ENCODE results near the gene MLH1. TPM values are rescaled to one million over a fixed set of nuclear protein-coding genes. Genes with fewer than 3 reads are reported as not detected.

Gene MLH1
- total and polyA plus RNA-seq, 2 of the 8 experiments (the other 6 are each of a cell fraction or from before 2014, with no cell fraction given) = 36.4 to 47.3 TPM

DNA sequence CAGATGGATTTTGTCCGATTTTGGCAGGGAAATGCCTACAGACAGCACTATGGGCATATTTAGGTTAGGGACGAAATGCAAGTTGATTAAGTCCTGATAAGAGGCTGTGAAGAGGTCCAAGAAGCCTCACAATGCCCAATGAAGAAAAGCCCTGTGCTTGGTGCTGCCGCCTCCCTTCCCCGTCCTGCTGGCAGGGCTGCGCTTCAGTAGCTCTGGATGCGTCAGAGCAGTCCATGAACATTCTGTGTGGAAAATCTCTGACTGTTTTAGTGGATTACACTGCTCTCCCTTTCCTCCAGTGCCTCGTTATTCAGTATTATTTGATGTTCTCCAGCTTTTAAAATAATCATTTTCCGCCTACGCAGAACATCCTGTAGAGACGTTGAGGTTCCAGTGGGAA lies 39.6 kb downstream of the MLH1 start:
- H3K23ac ChIP-seq (ENCODE audit: insufficient read length) = no peak overlapping the region
- no peak overlapping the region for H4K91ac ChIP-seq (replicated peaks; ENCODE audit: insufficient read length, low read length)
- H3K4me3 ChIP-seq (ENCODE audit: extremely low read depth in 1 of 4, insufficient read depth in 2 of 4, low read depth in 3 of 4, low read length in 4 of 4) = no peak overlapping the region
- H3K14ac ChIP-seq (ENCODE audit: insufficient read length) = no peak overlapping the region
- WGBS, 2 experiments (ENCODE audit: extremely low coverage in 1 of 2, insufficient coverage in 1 of 2, insufficient read length in 1 of 2, insufficient replicate concordance in 2 of 2, low coverage in 1 of 2, low lambda C conversion rate in 2 of 2, missing lambda C conversion rate in 1 of 2) = 84% methylated on average over 10 of the region's 10 CpGs; no CpG with 5 or more reads in 1 of the 2 experiments
- no peaks in the 10 kb centered on the region for H3K27me3 ChIP-seq (replicated peaks in 1 of 4; ENCODE audit: control insufficient read depth in 3 of 4, extremely low read depth in 1 of 4, insufficient read depth in 3 of 4, low read length in 3 of 4)
- no peaks in the 10 kb centered on the region for H4K20me1 ChIP-seq (replicated peaks in 1 of 2; ENCODE audit: control insufficient read depth in 1 of 2, insufficient read depth in 2 of 2, low read length in 2 of 2)
- H3K23me2 ChIP-seq (ENCODE audit: low read depth, low read length) = no peaks in the 10 kb centered on the region
- no peak overlapping the region for H3K4ac ChIP-seq (replicated peaks; ENCODE audit: insufficient read length, low read depth, low read length)
- peaks cover 10 to 60% (median 37%) of the 10 kb centered on the region in 4 experiments; a peak in 7 of 8 replicates for H3K36me3 ChIP-seq (ENCODE audit: control insufficient read depth in 2 of 4, insufficient read depth in 4 of 4, low read length in 3 of 4)
- no peak overlapping the region for H2BK5ac ChIP-seq (ENCODE audit: low read depth, low read length)
- H3K4me2 ChIP-seq (ENCODE audit: insufficient read depth in 1 of 2, low read depth in 2 of 2, low read length in 2 of 2) = no peak overlapping the region
- H2AFZ ChIP-seq (ENCODE audit: low read length) = no peak overlapping the region
- FAIRE-seq (no peak), DNase-seq (ENCODE audit: low read depth in 1 of 2, low spot score in 2 of 2) (no peak)
- no peak overlapping the region for H3K18ac ChIP-seq (ENCODE audit: extremely low read depth, low read length)
- H4K8ac ChIP-seq (ENCODE audit: extremely low read depth, insufficient read depth, low read length) = no peak overlapping the region
- H3K9me3 ChIP-seq (ENCODE audit: insufficient read depth in 2 of 2, low read depth in 1 of 2, low read length in 1 of 2) = 0 out of 4 replicates have a peak, but pooled peaks cover 0 to 3% of the 10 kb centered on the region in 2 experiments
- no peak overlapping the region for H2BK15ac ChIP-seq (ENCODE audit: low read length)
- H3K27ac ChIP-seq (ENCODE audit: low read depth, low read length) = no peak overlapping the region; the same call in 1 of the 2 replicates
- H2BK20ac ChIP-seq (ENCODE audit: low read length) = no peak overlapping the region
- H3K56ac ChIP-seq (replicated peaks; ENCODE audit: insufficient read length, low read depth, low read length) = no peak overlapping the region
- no peaks in the 10 kb centered on the region for H3K79me2 ChIP-seq (ENCODE audit: control insufficient read depth in 1 of 2, insufficient read depth in 2 of 2, low read length in 2 of 2)
- H2BK120ac ChIP-seq (replicated peaks; ENCODE audit: low read depth, low read length) = no peak overlapping the region
- H2BK12ac ChIP-seq (ENCODE audit: low read depth, low read length) = no peak overlapping the region
- CTCF ChIA-PET (ENCODE audit: partially characterized antibody) = interaction anchor here (1.3 to 1.9 kb wide), 3 partner anchors 8 to 74 kb away, joined by 3 to 5 read pairs (median 3); no protein-coding TSS in a partner anchor
- no peak overlapping the region for H2AK5ac ChIP-seq (ENCODE audit: low read depth, low read length)
- POLR2A ChIA-PET (ENCODE audit: partially characterized antibody) = no interaction called here
- 0 out of 7 replicates have a peak overlapping the region, but pooled peaks of 1 of the 4 experiments have one; percentile 17 for H3K9ac ChIP-seq (replicated peaks in 1 of 4; ENCODE audit: extremely low read depth in 1 of 4, low read depth in 3 of 4, low read length in 3 of 4)
- H3K4me1 ChIP-seq (replicated peaks in 1 of 4; ENCODE audit: control insufficient read depth in 3 of 4, insufficient read depth in 4 of 4, low read length in 3 of 4) = no peaks in the 10 kb centered on the region
- H3K79me1 ChIP-seq (ENCODE audit: low read depth, low read length) = peaks cover 6% of the 10 kb centered on the region; the same call in 1 of the 2 replicates
- no peak overlapping the region for H4K5ac ChIP-seq (ENCODE audit: insufficient read length, low read depth, low read length)
- TF ChIP-seq SAP30 (IDR thresholded peaks at IDR 0.05; ENCODE audit: insufficient read depth, insufficient replicate concordance, low read length) (no peak), SIX5 (IDR thresholded peaks at IDR 0.05; ENCODE audit: low read depth, low read length) (no peak), TAF7 (optimal IDR thresholded peaks at IDR 0.05; ENCODE audit: borderline replicate concordance, low read depth, low read length) (no peak), MAFK (IDR thresholded peaks at IDR 0.05; ENCODE audit: low read depth, low read length) (no peak), CHD2 (IDR thresholded peaks at IDR 0.05; ENCODE audit: low read length) (no peak), RBBP5 (IDR thresholded peaks at IDR 0.05; ENCODE audit: borderline replicate concordance, low read depth, low read length) (no peak), CREB1 (IDR thresholded peaks at IDR 0.05) (no peak), KDM5A (IDR thresholded peaks at IDR 0.05; ENCODE audit: low read length) (no peak), SUZ12 (IDR thresholded peaks at IDR 0.05; ENCODE audit: low read length) (no peak), NRF1 (IDR thresholded peaks at IDR 0.05; ENCODE audit: low read depth, low read length) (no peak), PHF8 (conservative IDR thresholded peaks at IDR 0.05; ENCODE audit: low read depth, low read length) (no peak)
- TF ChIP-seq, protein P1, sequence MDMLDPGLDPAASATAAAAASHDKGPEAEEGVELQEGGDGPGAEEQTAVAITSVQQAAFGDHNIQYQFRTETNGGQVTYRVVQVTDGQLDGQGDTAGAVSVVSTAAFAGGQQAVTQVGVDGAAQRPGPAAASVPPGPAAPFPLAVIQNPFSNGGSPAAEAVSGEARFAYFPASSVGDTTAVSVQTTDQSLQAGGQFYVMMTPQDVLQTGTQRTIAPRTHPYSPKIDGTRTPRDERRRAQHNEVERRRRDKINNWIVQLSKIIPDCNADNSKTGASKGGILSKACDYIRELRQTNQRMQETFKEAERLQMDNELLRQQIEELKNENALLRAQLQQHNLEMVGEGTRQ (IDR thresholded peaks at IDR 0.05; ENCODE audit: low read length) = no peak
- TF ChIP-seq, protein P2, sequence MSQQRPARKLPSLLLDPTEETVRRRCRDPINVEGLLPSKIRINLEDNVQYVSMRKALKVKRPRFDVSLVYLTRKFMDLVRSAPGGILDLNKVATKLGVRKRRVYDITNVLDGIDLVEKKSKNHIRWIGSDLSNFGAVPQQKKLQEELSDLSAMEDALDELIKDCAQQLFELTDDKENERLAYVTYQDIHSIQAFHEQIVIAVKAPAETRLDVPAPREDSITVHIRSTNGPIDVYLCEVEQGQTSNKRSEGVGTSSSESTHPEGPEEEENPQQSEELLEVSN (IDR thresholded peaks at IDR 0.05) = no peak

All from H1 (cell line).